Fibroblast of skin of scalp (primary cell): ENCODE data around the gene MVB12B.
"Not testable (repeated sequence)": the region's sequence is repeated elsewhere in the genome, so short reads cannot be mapped to it uniquely, and the experiment has no call there.

ENCODE experiments used
- DNase-seq: peaks from one replicate; pipeline ENCODE4 v3.0.0-alpha.2; 2013

Gene MVB12B

DNA sequence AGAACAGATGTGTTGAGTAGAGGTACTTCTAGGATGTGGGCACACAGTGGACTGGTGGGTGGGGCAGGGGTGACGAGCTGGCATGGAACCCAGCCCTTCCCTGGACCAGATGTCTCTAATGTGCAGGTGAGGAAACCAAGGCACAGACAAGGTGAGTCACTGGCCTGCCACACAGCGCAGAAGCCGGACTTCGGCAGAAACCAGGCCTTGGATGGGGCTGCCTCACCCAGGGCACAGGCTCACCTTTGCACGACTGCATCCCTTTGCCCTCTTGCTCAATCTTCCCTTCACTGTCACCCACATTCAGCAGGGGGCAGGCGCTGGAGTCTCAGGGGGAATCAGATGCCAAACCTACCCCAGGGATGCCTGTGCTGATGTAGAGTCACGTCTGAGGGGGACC lies 221.7 kb downstream of the MVB12B start:
- DNase-seq: no peak

DNA sequence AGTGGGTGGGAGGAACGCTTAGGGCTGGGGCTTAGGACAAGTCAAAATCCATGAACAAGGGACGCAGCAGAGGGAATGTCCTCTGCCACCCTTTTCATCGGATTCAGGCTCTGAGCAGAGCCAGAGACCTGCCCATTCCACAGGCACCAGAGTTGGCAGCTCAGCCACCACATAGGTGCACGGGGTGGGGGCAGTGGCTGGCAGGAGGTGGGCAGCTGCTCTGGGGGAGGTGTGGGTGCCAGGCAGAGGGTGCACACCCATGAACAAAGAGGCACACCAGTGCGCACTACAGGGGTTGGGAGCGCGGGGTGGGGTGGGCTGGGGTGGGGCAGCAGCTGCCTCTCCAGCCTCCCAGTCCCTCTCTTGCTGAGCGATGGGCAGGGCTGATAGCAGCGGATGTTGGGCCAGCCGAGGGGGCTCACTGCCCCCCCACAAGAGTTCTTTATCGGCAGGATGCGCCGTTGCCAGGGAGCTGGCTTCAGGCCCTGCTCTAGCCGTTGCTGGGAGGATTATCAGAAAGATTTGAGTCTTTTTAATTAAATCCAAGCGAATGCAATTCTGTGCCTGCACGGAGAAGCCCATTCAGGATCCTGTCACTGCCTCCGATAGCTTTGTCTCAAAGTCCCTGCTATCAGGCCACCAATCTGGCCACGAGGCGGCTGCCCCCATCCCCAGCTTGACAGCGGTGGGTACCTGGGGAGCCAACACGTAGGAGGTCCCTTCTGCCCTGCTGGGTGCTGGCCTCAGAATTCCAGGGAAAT lies 222.8 kb downstream of the MVB12B start:
- no peak for DNase-seq

DNA sequence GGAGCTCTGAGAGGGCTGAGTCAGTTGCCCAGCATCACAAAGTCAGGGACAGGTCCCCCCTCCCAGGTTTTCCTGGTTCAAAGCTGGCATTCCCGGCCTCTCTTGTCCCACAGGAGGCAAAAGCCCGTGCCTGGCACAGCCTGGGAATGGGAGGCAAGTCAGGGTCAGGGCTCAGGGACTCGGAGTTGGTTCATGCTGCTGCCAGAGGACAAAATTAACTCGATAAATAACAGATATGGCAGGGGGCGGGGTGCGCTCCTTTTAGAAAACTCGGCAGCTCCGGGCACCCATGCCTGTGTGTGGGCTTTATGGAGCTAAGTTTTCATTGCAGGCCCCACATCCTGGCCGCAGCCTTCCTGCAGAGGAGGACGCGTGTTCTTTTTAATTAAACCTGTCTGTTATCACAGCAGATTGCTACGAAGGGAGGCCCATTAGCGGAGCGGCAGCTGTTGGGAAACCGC lies 224.3 kb downstream of the MVB12B start:
- DNase-seq: no peak

- no peak for DNase-seq
Observed at GRCh38 chr9:126551812-126552211, 225.2 kb downstream of the MVB12B start.

DNA sequence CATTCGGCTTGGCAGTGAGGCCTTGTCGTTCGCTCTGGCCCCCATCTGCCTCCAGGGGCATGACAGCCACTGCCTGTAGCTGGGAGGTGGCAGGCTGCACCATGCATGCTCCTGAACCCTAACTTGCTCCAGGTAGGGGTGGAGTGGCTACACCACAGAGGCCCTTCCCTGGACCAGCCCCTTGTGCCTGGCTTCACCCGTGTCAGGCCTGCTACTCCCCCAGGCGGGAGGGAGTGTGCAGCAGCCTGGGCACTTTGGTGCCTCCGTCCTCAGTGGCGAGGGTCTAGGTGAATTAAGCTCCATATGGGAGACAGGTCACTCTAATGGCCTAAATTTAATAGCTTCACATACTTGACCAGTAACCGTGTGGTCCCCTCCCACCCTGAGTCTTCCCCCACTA lies 227.7 kb downstream of the MVB12B start:
- no peak for DNase-seq

DNA sequence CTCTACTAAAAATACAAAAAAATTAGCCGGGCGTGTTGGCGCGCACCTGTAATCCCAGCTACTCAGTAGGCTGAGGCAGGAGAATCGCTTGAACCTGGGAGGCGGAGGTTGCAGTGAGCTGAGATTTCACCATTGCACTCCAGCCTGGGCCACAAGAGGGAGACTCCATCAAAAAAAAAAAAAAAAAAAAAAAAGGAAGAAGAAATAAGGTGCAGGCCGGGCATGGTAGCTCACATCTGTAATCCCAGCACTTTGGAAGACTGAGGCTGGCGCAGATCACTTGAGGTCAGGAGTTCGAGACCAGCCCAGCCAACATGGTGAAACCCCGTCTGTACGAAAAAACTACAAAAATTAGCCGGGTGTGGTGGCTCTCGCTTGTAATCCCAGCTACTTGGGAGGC lies 228.8 kb downstream of the MVB12B start:
- not testable (repeated sequence) for DNase-seq
